ENCODE results near the gene OR52N2. TPM values are rescaled to one million over a fixed set of nuclear protein-coding genes. Genes with fewer than 3 reads are reported as not detected.

OR52N2 gene
- not detected for total RNA-seq
- not detected for polyA plus RNA-seq

GRCh38 chr11:5808500-5809121 lies at the start of gene OR52N2:
Gene OR52N2, plus strand, starts transcription at chr11:5808924. Its CDS starts 11,412 bp downstream, at chr11:5820336.
- Histone ChIP-seq H3K27ac (ENCODE audit: low read depth, low read length) (no peak within 1 kb of the TSS), H3K9me3 (ENCODE audit: low read length) (no peaks in the 10 kb centered on the region), H3K4me3 (ENCODE audit: low read length) (peak within 1 kb of the TSS; percentile 78), H3K27me3 (ENCODE audit: insufficient read depth, low read length, poor library complexity, severe bottlenecking) (peaks cover 5% of the 10 kb centered on the region), H3K4me1 (ENCODE audit: insufficient read depth, low read length) (no peaks in the 10 kb centered on the region), H3K36me3 (ENCODE audit: insufficient read depth, low read length) (no peaks in the 10 kb centered on the region)
- CTCF ChIA-PET: interaction anchor here (1.0 to 1.7 kb wide), 6 partner anchors 12 to 1172 kb away, joined by 3 to 5 read pairs (median 4); partner anchors contain the start of gene OR51D1
- POLR2A ChIA-PET: no interaction called here
- Mint-ChIP-seq H3K27ac (peak within 1 kb of the TSS in 4 of 8 donors; percentile 15 to 70 (median 45)), H3K4me1 (peaks cover 9 to 13% (median 12%) of the 10 kb centered on the region in 3 donors), H3K9me3 (peaks cover 0 to 7% (median 2%) of the 10 kb centered on the region in 5 donors), H3K4me3 (peak within 1 kb of the TSS; percentile 83 to 96 (median 91)), H3K27me3 (peaks cover 18 to 23% of the 10 kb centered on the region in 2 donors), H3K36me3 (peaks cover 0 to 1% (median 0%) of the 10 kb centered on the region in 3 donors)
- peak; percentile 54 to 77 (median 63) for DNase-seq

- no peaks in the 10 kb centered on the region for H3K27me3 ChIP-seq (ENCODE audit: insufficient read depth, low read length, poor library complexity, severe bottlenecking)
- H3K27ac ChIP-seq (ENCODE audit: low read depth, low read length): no peak overlapping the region
- no peak overlapping the region for H3K27ac Mint-ChIP-seq
- no peaks in the 10 kb centered on the region for H3K36me3 Mint-ChIP-seq
- DNase-seq: no peak
- H3K4me3 ChIP-seq (ENCODE audit: low read length): no peak overlapping the region
- no peaks in the 10 kb centered on the region for H3K4me1 ChIP-seq (ENCODE audit: insufficient read depth, low read length)
- peaks cover 0 to 3% of the 10 kb centered on the region in 2 donors for H3K27me3 Mint-ChIP-seq
- H3K36me3 ChIP-seq (ENCODE audit: insufficient read depth, low read length): no peaks in the 10 kb centered on the region
- no peak overlapping the region for H3K4me3 Mint-ChIP-seq
- H3K9me3 Mint-ChIP-seq: no peaks in the 10 kb centered on the region
- POLR2A ChIA-PET: no interaction called here
- CTCF ChIA-PET: no interaction called here
- no peaks in the 10 kb centered on the region for H3K9me3 ChIP-seq (ENCODE audit: low read length)
- H3K4me1 Mint-ChIP-seq: no peaks in the 10 kb centered on the region
These were observed 41.7 kb upstream of the OR52N2 start for GRCh38 chr11:5767056-5767455.

GRCh38 chr11:5783255-5783654 lies 25.5 kb upstream of the OR52N2 start, which contains the start of gene OR52N5:
Gene OR52N5, minus strand, starts transcription at chr11:5783355. Its CDS starts 4,721 bp downstream, at chr11:5778634.
- Mint-ChIP-seq H3K27me3 (peaks cover 5 to 42% of the 10 kb centered on the region in 2 donors), H3K4me1 (peaks cover 0 to 3% (median 0%) of the 10 kb centered on the region in 3 donors), H3K27ac (no peak within 1 kb of the TSS), H3K4me3 (no peak within 1 kb of the TSS), H3K36me3 (no peaks in the 10 kb centered on the region), H3K9me3 (peaks cover 0 to 2% (median 0%) of the 10 kb centered on the region in 5 donors)
- ChIA-PET POLR2A (no interaction called here), CTCF (no interaction called here)
- Histone ChIP-seq H3K36me3 (ENCODE audit: insufficient read depth, low read length) (no peaks in the 10 kb centered on the region), H3K27me3 (ENCODE audit: insufficient read depth, low read length, poor library complexity, severe bottlenecking) (no peaks in the 10 kb centered on the region), H3K9me3 (ENCODE audit: low read length) (no peaks in the 10 kb centered on the region), H3K27ac (ENCODE audit: low read depth, low read length) (no peak within 1 kb of the TSS), H3K4me3 (ENCODE audit: low read length) (no peak within 1 kb of the TSS), H3K4me1 (ENCODE audit: insufficient read depth, low read length) (no peaks in the 10 kb centered on the region)
- DNase-seq: no peak

GRCh38 chr11:5791165-5791564 lies 17.6 kb upstream of the OR52N2 start, which contains the start of gene OR52N1:
Gene OR52N1, minus strand, starts transcription at chr11:5791265. Its CDS starts 2,449 bp downstream, at chr11:5788816.
- H3K36me3 Mint-ChIP-seq: no peaks in the 10 kb centered on the region
- no peak within 1 kb of the TSS for H3K4me3 Mint-ChIP-seq
- H3K4me3 ChIP-seq (ENCODE audit: low read length): no peak within 1 kb of the TSS
- no peaks in the 10 kb centered on the region for H3K9me3 ChIP-seq (ENCODE audit: low read length)
- no peaks in the 10 kb centered on the region for H3K4me1 ChIP-seq (ENCODE audit: insufficient read depth, low read length)
- no peaks in the 10 kb centered on the region for H3K9me3 Mint-ChIP-seq
- POLR2A ChIA-PET: no interaction called here
- H3K27ac ChIP-seq (ENCODE audit: low read depth, low read length): no peak within 1 kb of the TSS
- no peak within 1 kb of the TSS for H3K27ac Mint-ChIP-seq
- no peaks in the 10 kb centered on the region for H3K27me3 ChIP-seq (ENCODE audit: insufficient read depth, low read length, poor library complexity, severe bottlenecking)
- peaks cover 0 to 24% of the 10 kb centered on the region in 2 donors for H3K27me3 Mint-ChIP-seq
- no peak for DNase-seq
- no peaks in the 10 kb centered on the region for H3K36me3 ChIP-seq (ENCODE audit: insufficient read depth, low read length)
- no peaks in the 10 kb centered on the region for H3K4me1 Mint-ChIP-seq
- CTCF ChIA-PET: no interaction called here

GRCh38 chr11:5796541-5796940 lies 12.2 kb upstream of the OR52N2 start:
- H3K36me3 Mint-ChIP-seq: no peaks in the 10 kb centered on the region
- H3K4me1 Mint-ChIP-seq: no peaks in the 10 kb centered on the region
- no peak overlapping the region for H3K27ac ChIP-seq (ENCODE audit: low read depth, low read length)
- DNase-seq: no peak
- no peaks in the 10 kb centered on the region for H3K9me3 Mint-ChIP-seq
- peaks cover 12 to 46% of the 10 kb centered on the region in 2 donors for H3K27me3 Mint-ChIP-seq
- H3K4me3 Mint-ChIP-seq: no peak overlapping the region
- no peaks in the 10 kb centered on the region for H3K36me3 ChIP-seq (ENCODE audit: insufficient read depth, low read length)
- H3K9me3 ChIP-seq (ENCODE audit: low read length): no peaks in the 10 kb centered on the region
- CTCF ChIA-PET: no interaction called here
- POLR2A ChIA-PET: no interaction called here
- peaks cover 5% of the 10 kb centered on the region for H3K27me3 ChIP-seq (ENCODE audit: insufficient read depth, low read length, poor library complexity, severe bottlenecking)
- H3K4me1 ChIP-seq (ENCODE audit: insufficient read depth, low read length): no peaks in the 10 kb centered on the region
- no peak overlapping the region for H3K4me3 ChIP-seq (ENCODE audit: low read length)
- no peak overlapping the region for H3K27ac Mint-ChIP-seq

- no peak for DNase-seq
- no peak overlapping the region for H3K4me3 ChIP-seq (ENCODE audit: low read length)
- H3K36me3 Mint-ChIP-seq: peaks cover 0 to 1% (median 0%) of the 10 kb centered on the region in 3 donors
- peaks cover 4% of the 10 kb centered on the region for H3K27me3 ChIP-seq (ENCODE audit: insufficient read depth, low read length, poor library complexity, severe bottlenecking)
- H3K27ac ChIP-seq (ENCODE audit: low read depth, low read length): no peak overlapping the region
- H3K4me3 Mint-ChIP-seq: no peak overlapping the region
- peaks cover 0 to 12% (median 6%) of the 10 kb centered on the region in 5 donors for H3K9me3 Mint-ChIP-seq
- ChIA-PET CTCF (interaction anchor here (2.1 kb wide), 1 partner anchor 1167 kb away, joined by 9 read pairs; the partner anchor contains the start of gene OR51D1), POLR2A (no interaction called here)
- peaks cover 22 to 25% of the 10 kb centered on the region in 2 donors for H3K27me3 Mint-ChIP-seq
- H3K9me3 ChIP-seq (ENCODE audit: low read length): no peaks in the 10 kb centered on the region
- H3K4me1 Mint-ChIP-seq: peaks cover 4 to 8% (median 7%) of the 10 kb centered on the region in 3 donors
- no peaks in the 10 kb centered on the region for H3K36me3 ChIP-seq (ENCODE audit: insufficient read depth, low read length)
- H3K27ac Mint-ChIP-seq: no peak overlapping the region
- no peaks in the 10 kb centered on the region for H3K4me1 ChIP-seq (ENCODE audit: insufficient read depth, low read length)
These were observed 4.7 kb upstream of the OR52N2 start for GRCh38 chr11:5803982-5804381.

- CTCF ChIA-PET: interaction anchor here (0.7 to 1.8 kb wide), 3 partner anchors 122 to 655 kb away, joined by 3 to 10 read pairs (median 5); partner anchors contain the start of gene TRIM5
- no peak overlapping the region for H3K27ac Mint-ChIP-seq
- Histone ChIP-seq H3K4me1 (ENCODE audit: insufficient read depth, low read length) (no peaks in the 10 kb centered on the region), H3K27me3 (ENCODE audit: insufficient read depth, low read length, poor library complexity, severe bottlenecking) (peaks cover 5% of the 10 kb centered on the region), H3K27ac (ENCODE audit: low read depth, low read length) (no peak overlapping the region), H3K9me3 (ENCODE audit: low read length) (no peaks in the 10 kb centered on the region), H3K4me3 (ENCODE audit: low read length) (no peak overlapping the region), H3K36me3 (ENCODE audit: insufficient read depth, low read length) (no peaks in the 10 kb centered on the region)
- no peak for DNase-seq
- POLR2A ChIA-PET: no interaction called here
- peaks cover 20 to 23% of the 10 kb centered on the region in 2 donors for H3K27me3 Mint-ChIP-seq
- H3K4me3 Mint-ChIP-seq: peak overlapping the region in 1 of 7 donors; percentile 83
- peaks cover 0 to 1% (median 0%) of the 10 kb centered on the region in 3 donors for H3K36me3 Mint-ChIP-seq
- H3K4me1 Mint-ChIP-seq: peaks cover 9 to 13% (median 12%) of the 10 kb centered on the region in 3 donors
- H3K9me3 Mint-ChIP-seq: peaks cover 0 to 12% (median 6%) of the 10 kb centered on the region in 5 donors
These were observed 1.1 kb upstream of the OR52N2 start for GRCh38 chr11:5807580-5807979.

GRCh38 chr11:5809122-5809519 lies 397 bp downstream of the OR52N2 start:
- Histone ChIP-seq H3K4me1 (ENCODE audit: insufficient read depth, low read length) (no peaks in the 10 kb centered on the region), H3K36me3 (ENCODE audit: insufficient read depth, low read length) (no peaks in the 10 kb centered on the region), H3K27ac (ENCODE audit: low read depth, low read length) (no peak overlapping the region), H3K4me3 (ENCODE audit: low read length) (peak overlapping the region; percentile 78), H3K9me3 (ENCODE audit: low read length) (no peaks in the 10 kb centered on the region), H3K27me3 (ENCODE audit: insufficient read depth, low read length, poor library complexity, severe bottlenecking) (peaks cover 5% of the 10 kb centered on the region)
- ChIA-PET POLR2A (interaction anchor here (0.5 kb wide), 1 partner anchor 632 kb away, joined by 3 read pairs; no protein-coding TSS in a partner anchor), CTCF (interaction anchor here (0.9 to 1.7 kb wide), 8 partner anchors 10 to 1173 kb away, joined by 3 to 6 read pairs (median 4); partner anchors contain the start of genes OR51D1 and TRIM5)
- H3K36me3 Mint-ChIP-seq: peaks cover 0 to 1% (median 0%) of the 10 kb centered on the region in 3 donors
- peak overlapping the region; percentile 83 to 96 (median 91) for H3K4me3 Mint-ChIP-seq
- H3K27me3 Mint-ChIP-seq: peaks cover 18 to 23% of the 10 kb centered on the region in 2 donors
- peak overlapping the region in 1 of 8 donors; percentile 70 for H3K27ac Mint-ChIP-seq
- H3K4me1 Mint-ChIP-seq: peaks cover 9 to 13% (median 12%) of the 10 kb centered on the region in 3 donors
- peak in 1 of 5 donors; percentile 8 for DNase-seq
- H3K9me3 Mint-ChIP-seq: peaks cover 0 to 2% (median 2%) of the 10 kb centered on the region in 5 donors

Measured in CD8-positive, alpha-beta memory T cell (primary cell).